Osteoblast (primary cell): ENCODE results near the gene ZC3H6. TPM values are rescaled to one million over a fixed set of nuclear protein-coding genes. Genes with fewer than 3 reads are reported as not detected.

Experiments used
- DNase-seq: peaks from one replicate; pipeline ENCODE4 v3.0.0; 2011; ENCODE audit warnings: low spot score, mixed read lengths; ENCODE audit not compliant: insufficient read length; ENCODE audit errors: missing footprints
- H2AFZ ChIP-seq: 2 replicates; pipeline ENCODE4 v1.6.0; 2011; ENCODE audit warnings: mild to moderate bottlenecking, low read length
- H3K27ac ChIP-seq: 2 replicates; pipeline ENCODE4 v1.5.1; 2011; ENCODE audit warnings: mild to moderate bottlenecking, low read depth, low read length, moderate library complexity
- H3K27me3 ChIP-seq: 2 replicates; pipeline ENCODE4 v1.6.0; 2012; ENCODE audit warnings: mild to moderate bottlenecking, control low read depth, inconsistent platforms, low read length, moderate library complexity; ENCODE audit not compliant: insufficient read depth
- H3K36me3 ChIP-seq: 2 replicates; pipeline ENCODE4 v1.5.1; 2011; ENCODE audit warnings: mild to moderate bottlenecking, low read length, control low read depth, moderate library complexity; ENCODE audit not compliant: insufficient read depth
- H3K4me1 ChIP-seq: 2 replicates; pipeline ENCODE4 v1.5.1; 2011; ENCODE audit warnings: mild to moderate bottlenecking, low read length, control low read depth, moderate library complexity; ENCODE audit not compliant: insufficient read depth
- H3K4me2 ChIP-seq: 2 replicates; pipeline ENCODE4 v1.6.0; 2011; ENCODE audit warnings: mild to moderate bottlenecking, low read length; ENCODE audit not compliant: insufficient read depth
- H3K4me3 ChIP-seq: fragments of 200-600 bp; sonication (generic); 3 replicates; pipeline ENCODE4 v1.5.1; 2012; ENCODE audit warnings: mild to moderate bottlenecking, low read length, inconsistent platforms; ENCODE audit not compliant: insufficient read depth
- H3K79me2 ChIP-seq: 2 replicates; pipeline ENCODE4 v1.6.0; 2012; ENCODE audit warnings: mild to moderate bottlenecking, low read length, control low read depth, inconsistent platforms; ENCODE audit not compliant: insufficient read depth
- H3K9me3 ChIP-seq: 2 replicates; pipeline ENCODE4 v1.5.1; 2011; ENCODE audit warnings: low read depth, low read length, control low read depth
- H4K20me1 ChIP-seq: 2 replicates; pipeline ENCODE4 v1.6.0; 2012; ENCODE audit warnings: mild to moderate bottlenecking, low read length, control low read depth; ENCODE audit not compliant: insufficient read depth
- total RNA-seq: library from RNA; depleted of rRNA; stranded (reverse); fragments of >200 nt; gene quantifications from 2 replicates; pipeline ENCODE4 v1.2.3, GENCODE V29; 2012
- TF ChIP-seq, protein P1 (sequence below): IDR thresholded peaks from 2 replicates; pipeline ENCODE4 v1.5.1; 2011; ENCODE audit warnings: mild to moderate bottlenecking, low read depth, low read length, moderate library complexity; ENCODE audit errors: extremely low read depth

The ZC3H6 gene
- total RNA-seq, 1 donor = 4.3 TPM

DNA sequence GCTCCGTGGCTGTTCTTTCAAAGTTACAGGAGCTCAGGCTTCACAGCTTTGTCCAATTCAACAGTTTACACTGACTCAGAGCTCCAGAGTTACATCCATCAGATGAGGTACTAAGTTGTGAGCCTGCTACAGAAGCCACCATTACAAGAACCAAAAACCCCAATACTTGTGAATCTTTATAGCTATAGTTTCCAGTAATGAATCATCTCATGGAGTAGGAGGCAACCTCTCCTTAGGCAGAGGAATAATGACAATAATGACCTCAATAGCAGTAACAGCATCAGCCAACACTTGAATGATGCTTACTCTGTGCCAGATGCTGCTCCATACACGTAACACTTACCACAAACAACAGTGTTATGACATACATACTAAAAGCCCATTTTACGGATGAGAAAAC lies 24.1 kb upstream of the ZC3H6 start:
- Histone ChIP-seq H4K20me1 (no peaks in the 10 kb centered on the region), H3K27me3 (no peaks in the 10 kb centered on the region), H3K79me2 (peaks cover 29% of the 10 kb centered on the region), H3K4me1 (peaks cover 16% of the 10 kb centered on the region), H3K4me2 (no peak overlapping the region), H3K27ac (no peak overlapping the region), H2AFZ (no peak overlapping the region), H3K4me3 (no peak overlapping the region), H3K36me3 (peaks cover 5% of the 10 kb centered on the region), H3K9me3 (no peaks in the 10 kb centered on the region)
- TF ChIP-seq, protein P1, sequence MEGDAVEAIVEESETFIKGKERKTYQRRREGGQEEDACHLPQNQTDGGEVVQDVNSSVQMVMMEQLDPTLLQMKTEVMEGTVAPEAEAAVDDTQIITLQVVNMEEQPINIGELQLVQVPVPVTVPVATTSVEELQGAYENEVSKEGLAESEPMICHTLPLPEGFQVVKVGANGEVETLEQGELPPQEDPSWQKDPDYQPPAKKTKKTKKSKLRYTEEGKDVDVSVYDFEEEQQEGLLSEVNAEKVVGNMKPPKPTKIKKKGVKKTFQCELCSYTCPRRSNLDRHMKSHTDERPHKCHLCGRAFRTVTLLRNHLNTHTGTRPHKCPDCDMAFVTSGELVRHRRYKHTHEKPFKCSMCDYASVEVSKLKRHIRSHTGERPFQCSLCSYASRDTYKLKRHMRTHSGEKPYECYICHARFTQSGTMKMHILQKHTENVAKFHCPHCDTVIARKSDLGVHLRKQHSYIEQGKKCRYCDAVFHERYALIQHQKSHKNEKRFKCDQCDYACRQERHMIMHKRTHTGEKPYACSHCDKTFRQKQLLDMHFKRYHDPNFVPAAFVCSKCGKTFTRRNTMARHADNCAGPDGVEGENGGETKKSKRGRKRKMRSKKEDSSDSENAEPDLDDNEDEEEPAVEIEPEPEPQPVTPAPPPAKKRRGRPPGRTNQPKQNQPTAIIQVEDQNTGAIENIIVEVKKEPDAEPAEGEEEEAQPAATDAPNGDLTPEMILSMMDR = no peak
- peak; percentile 23 for DNase-seq

DNA sequence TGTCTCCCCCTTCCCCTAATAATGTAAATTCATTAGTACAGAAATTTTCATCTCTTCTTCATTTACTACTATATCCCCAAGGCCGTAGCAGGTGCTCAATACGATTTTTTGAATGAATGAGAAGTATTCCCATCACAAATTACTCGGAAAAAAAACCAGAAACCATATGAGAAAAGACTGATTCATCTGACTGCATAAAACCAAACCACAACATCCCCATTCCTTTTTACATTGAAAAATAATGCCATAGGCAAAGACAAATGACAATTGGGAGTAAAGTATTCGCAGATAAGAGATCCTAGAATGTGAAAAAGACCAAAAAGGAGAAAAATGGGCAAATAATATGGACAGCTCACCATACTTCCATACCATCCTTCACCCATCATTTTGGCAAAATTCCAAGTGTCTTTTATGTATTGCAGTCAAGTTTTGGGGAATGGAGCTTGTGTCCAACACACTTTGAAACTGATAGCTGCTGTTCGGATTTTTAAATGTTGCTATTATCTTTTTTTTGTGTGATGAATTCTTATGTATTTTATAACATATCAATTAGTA lies 22.1 kb upstream of the ZC3H6 start:
- DNase-seq = peak; percentile 62
- Histone ChIP-seq H4K20me1 (no peaks in the 10 kb centered on the region), H3K27me3 (no peaks in the 10 kb centered on the region), H3K4me3 (no peak overlapping the region), H2AFZ (no peak overlapping the region), H3K4me1 (peaks cover 16% of the 10 kb centered on the region), H3K9me3 (no peaks in the 10 kb centered on the region), H3K4me2 (no peak overlapping the region), H3K79me2 (peaks cover 29% of the 10 kb centered on the region), H3K27ac (no peak overlapping the region), H3K36me3 (no peaks in the 10 kb centered on the region)
- TF ChIP-seq, protein P1 = no peak

DNA sequence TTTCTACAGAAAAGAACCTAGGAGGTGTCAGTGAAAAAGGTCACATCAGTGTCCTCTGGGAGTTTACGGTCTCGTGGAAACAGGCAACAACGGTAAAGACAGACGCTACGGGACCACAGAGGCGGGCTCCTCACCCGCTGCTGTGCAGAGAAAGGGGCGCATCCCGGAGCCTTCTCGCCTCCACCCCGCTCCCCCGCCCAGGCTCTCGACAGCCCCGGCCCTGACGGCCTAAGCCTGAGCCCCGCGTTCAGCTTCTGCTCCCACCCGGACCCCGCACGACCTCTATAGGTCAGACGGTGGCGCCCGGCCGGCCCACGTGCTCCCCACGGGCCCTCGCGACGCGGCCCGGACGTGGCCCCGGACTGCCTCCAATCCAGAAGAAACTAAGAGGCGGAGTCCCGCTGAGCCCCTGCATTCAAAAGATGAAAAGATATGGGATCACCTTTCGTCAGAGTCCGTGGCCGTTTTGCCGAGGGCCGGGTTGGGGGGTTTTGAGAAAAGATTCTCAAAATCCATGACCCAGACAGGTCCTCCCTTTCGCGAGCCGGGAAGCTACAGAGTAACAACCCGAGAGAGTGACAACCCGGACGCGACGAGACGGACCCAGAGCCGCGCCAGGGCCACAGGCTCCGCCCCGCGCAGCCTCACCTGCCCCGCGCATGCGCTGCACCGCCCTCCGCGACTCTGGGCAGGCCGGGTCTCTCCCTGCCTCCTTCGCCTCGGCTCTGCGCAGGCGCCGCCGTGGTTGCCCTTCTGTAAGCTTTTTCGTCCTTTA lies 20.7 kb upstream of the ZC3H6 start, which contains the start of gene ZC3H8:
ZC3H8 (minus strand) TSS at position 577 of the 775 bp plus-strand sequence; CDS start at position 516, 61 bp downstream.
- Histone ChIP-seq H2AFZ (peak within 1 kb of the TSS; percentile 95), H3K27ac (peak within 1 kb of the TSS; percentile 61), H3K79me2 (peaks cover 29% of the 10 kb centered on the region)

More for the DNA sequence above, 20.7 kb upstream of the ZC3H6 start, which contains the start of gene ZC3H8:
- H3K4me2 ChIP-seq = peak within 1 kb of the TSS; percentile 93
- peak within 1 kb of the TSS; percentile 82 for H3K4me3 ChIP-seq
- H4K20me1 ChIP-seq = no peaks in the 10 kb centered on the region
- DNase-seq = peak; percentile 99
- H3K4me1 ChIP-seq = peaks cover 18% of the 10 kb centered on the region
- TF ChIP-seq, protein P1 = no peak
- H3K36me3 ChIP-seq = no peaks in the 10 kb centered on the region
- H3K9me3 ChIP-seq = no peaks in the 10 kb centered on the region
- no peaks in the 10 kb centered on the region for H3K27me3 ChIP-seq
